BLaER1 treated with 17β-estradiol and CSF1 and Interleukin-3, amounts not matched to agents 10 nM and 100 nM (cell line): ENCODE results near the gene ZNF391.

ENCODE experiments used
- H3K27ac ChIP-seq, 11 experiments: shearing (Covaris generic); formaldehyde crosslinking; 2 replicates each; pipeline ENCODE4 v1.8.1; 2022
- H3K27me3 ChIP-seq, 11 experiments: shearing (Covaris generic); formaldehyde crosslinking; 2 replicates each; pipeline ENCODE4 v1.8.1; 2022
- H3K36me3 ChIP-seq, 11 experiments: shearing (Covaris generic); formaldehyde crosslinking; 2 replicates each; pipeline ENCODE4 v1.8.1; 2022
- H3K4me1 ChIP-seq, 10 experiments: shearing (Covaris generic); formaldehyde crosslinking; 2 replicates each; pipeline ENCODE4 v1.8.1; 2022
- H3K4me2 ChIP-seq, 11 experiments: shearing (Covaris generic); formaldehyde crosslinking; 2 replicates each; pipeline ENCODE4 v1.8.1; 2022
- H3K4me3 ChIP-seq, 10 experiments: shearing (Covaris generic); formaldehyde crosslinking; 2 replicates each; pipeline ENCODE4 v1.8.1; 2022
- H3K9ac ChIP-seq, 11 experiments: shearing (Covaris generic); formaldehyde crosslinking; 2 replicates each; pipeline ENCODE4 v1.8.1; 2022
- H3K9me3 ChIP-seq, 11 experiments: shearing (Covaris generic); formaldehyde crosslinking; replicated peaks in 1 of 11; 2 replicates each; pipeline ENCODE4 v1.8.1; 2022
- H4K20me1 ChIP-seq, 11 experiments: shearing (Covaris generic); formaldehyde crosslinking; 2 replicates each; pipeline ENCODE4 v1.8.1; 2022
- Cebpa-rat ChIP-seq, 11 experiments: shearing (Covaris generic); IDR thresholded peaks; 2 replicates each; pipeline ENCODE4 v1.8.1; 2022

Gene ZNF391

GRCh38 chr6:27442932-27443331, 54.4 kb downstream of the ZNF391 start:
- Histone ChIP-seq H4K20me1 (no peaks in the 10 kb centered on the region), H3K36me3 (peaks cover 47 to 71% (median 55%) of the 10 kb centered on the region in 11 experiments), H3K4me3 (no peak overlapping the region), H3K27me3 (no peaks in the 10 kb centered on the region), H3K9me3 (peaks cover 80 to 95% (median 86%) of the 10 kb centered on the region in 11 experiments), H3K4me2 (no peak overlapping the region), H3K9ac (no peak overlapping the region), H3K4me1 (no peaks in the 10 kb centered on the region), H3K27ac (no peak overlapping the region)
- TF ChIP-seq Cebpa-rat (IDR thresholded peaks at IDR 0.05), result no peak

DNA sequence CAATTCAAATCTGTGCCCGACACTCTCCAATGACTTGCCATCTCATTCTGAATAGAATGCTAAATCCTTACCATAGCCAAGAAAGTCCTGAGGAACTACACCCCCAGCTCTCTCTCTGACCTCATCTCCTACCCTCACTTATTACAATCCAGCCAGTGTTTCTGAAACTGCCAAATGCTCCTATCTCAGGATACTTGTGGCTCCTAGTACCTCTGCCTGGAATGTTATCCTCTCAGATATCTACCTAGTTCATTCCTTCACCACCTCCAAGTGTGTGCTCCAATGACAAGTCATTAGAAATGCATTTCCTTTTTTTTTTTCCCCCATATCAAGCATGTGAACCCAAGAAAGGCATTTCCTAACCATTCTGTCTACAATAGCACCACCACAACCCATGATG, 59.9 kb downstream of the ZNF391 start:
- Histone ChIP-seq H4K20me1 (no peaks in the 10 kb centered on the region), H3K4me2 (no peak overlapping the region), H3K27ac (no peak overlapping the region), H3K27me3 (peaks cover 0 to 5% (median 0%) of the 10 kb centered on the region in 11 experiments; a peak in 1 of 22 replicates), H3K9me3 (peaks cover 98 to 100% (median 100%) of the 10 kb centered on the region in 11 experiments), H3K9ac (no peak overlapping the region), H3K36me3 (peaks cover 88 to 99% (median 92%) of the 10 kb centered on the region in 11 experiments), H3K4me3 (peak overlapping the region in 4 of 10 experiments; percentile 6 to 34 (median 14); a peak in 2 of 20 replicates), H3K4me1 (no peaks in the 10 kb centered on the region)
- TF ChIP-seq Cebpa-rat (IDR thresholded peaks at IDR 0.05), result no peak

GRCh38 chr6:27451660-27452390, 63.3 kb downstream of the ZNF391 start:
- peak overlapping the region; percentile 5 to 51 (median 38); a peak in 16 of 20 replicates for H3K4me3 ChIP-seq
- no peaks in the 10 kb centered on the region for H4K20me1 ChIP-seq
- H3K9me3 ChIP-seq, result peaks cover 100% of the 10 kb centered on the region in 11 experiments
- peaks cover 100% of the 10 kb centered on the region in 11 experiments for H3K36me3 ChIP-seq
- no peaks in the 10 kb centered on the region for H3K4me1 ChIP-seq
- TF ChIP-seq Cebpa-rat (IDR thresholded peaks at IDR 0.05), result no peak
- no peak overlapping the region for H3K4me2 ChIP-seq
- peaks cover 0 to 5% (median 0%) of the 10 kb centered on the region in 11 experiments; a peak in 1 of 22 replicates for H3K27me3 ChIP-seq
- no peak overlapping the region for H3K9ac ChIP-seq
- no peak overlapping the region for H3K27ac ChIP-seq

DNA sequence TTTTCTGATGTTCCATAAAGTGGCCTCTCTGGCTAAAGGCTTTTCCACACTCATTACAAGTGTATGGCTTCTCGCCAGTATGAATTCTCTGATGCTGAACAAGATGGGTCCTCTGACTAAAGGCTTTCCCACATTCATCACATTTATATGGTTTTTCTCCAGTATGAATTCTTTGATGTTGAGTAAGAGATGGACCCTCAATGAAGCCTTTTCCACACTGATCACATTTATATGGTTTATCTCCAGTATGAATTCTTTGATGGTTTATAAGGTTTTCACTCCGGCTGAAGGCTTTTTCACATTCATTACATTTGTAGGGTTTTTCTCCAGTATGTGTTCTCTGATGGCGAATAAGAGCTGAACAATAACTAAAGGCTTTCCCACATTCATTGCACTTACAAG, 63.9 kb downstream of the ZNF391 start:
- peaks cover 100% of the 10 kb centered on the region in 11 experiments for H3K36me3 ChIP-seq
- no peak overlapping the region for H3K4me2 ChIP-seq
- H3K9me3 ChIP-seq, result peaks cover 100% of the 10 kb centered on the region in 11 experiments

More for the DNA sequence above, 63.9 kb downstream of the ZNF391 start:
- H3K27me3 ChIP-seq, result peaks cover 0 to 5% (median 0%) of the 10 kb centered on the region in 11 experiments; a peak in 1 of 22 replicates
- no peaks in the 10 kb centered on the region for H3K4me1 ChIP-seq
- H3K27ac ChIP-seq, result no peak overlapping the region
- no peak for TF ChIP-seq Cebpa-rat (IDR thresholded peaks at IDR 0.05)
- no peak overlapping the region for H3K9ac ChIP-seq
- no peaks in the 10 kb centered on the region for H4K20me1 ChIP-seq
- H3K4me3 ChIP-seq, result peak overlapping the region in 9 of 10 experiments; percentile 19 to 51 (median 43); a peak in 15 of 20 replicates
